Activated CD4-positive, alpha-beta memory T cell treated with anti-CD3 and anti-CD28 coated beads for 36 hours (primary cell): Measurements from ENCODE around the gene SMYD3. TPM values are rescaled to one million over a fixed set of nuclear protein-coding genes. Genes with fewer than 3 reads are reported as not detected.
"Not testable (repeated sequence)": the region's sequence is repeated elsewhere in the genome, so short reads cannot be mapped to it uniquely, and the experiment has no call there.

Experiments
- CTCF ChIA-PET: fragments of 350-600 bp; sonication (Branson Sonifier 250); formaldehyde crosslinking; loops from one replicate; lab custom pipeline; 2021; ENCODE audit warnings: antibody characterized with exemption, inconsistent platforms; lab: Charles Lee
- POLR2A ChIA-PET: fragments of 350-600 bp; sonication (Branson Sonifier 250); formaldehyde crosslinking; loops from one replicate; lab custom pipeline; 2021; ENCODE audit warnings: antibody characterized with exemption; lab: Charles Lee
- DNase-seq: peaks from one replicate; pipeline ENCODE4 v3.0.0-alpha.2; 2020
- H3K27ac Mint-ChIP-seq: one replicate; pipeline ENCODE4 v1.8.0; 2021; ENCODE audit warnings: mixed read lengths
- H3K27me3 Mint-ChIP-seq: one replicate; pipeline ENCODE4 v1.8.0; 2021; ENCODE audit warnings: mixed read lengths
- H3K36me3 Mint-ChIP-seq: one replicate; pipeline ENCODE4 v1.8.0; 2021; ENCODE audit warnings: mixed read lengths
- H3K4me1 Mint-ChIP-seq: one replicate; pipeline ENCODE4 v1.8.0; 2021; ENCODE audit warnings: low read depth, mixed read lengths
- H3K4me3 Mint-ChIP-seq: one replicate; pipeline ENCODE4 v1.8.0; 2021; ENCODE audit warnings: mild to moderate bottlenecking, mixed read lengths
- H3K9me3 Mint-ChIP-seq: one replicate; pipeline ENCODE4 v1.8.0; 2021; ENCODE audit warnings: mixed read lengths
- intact Hi-C: fragments of 100-400 bp; cut with micrococcal nuclease; formaldehyde crosslinking; loops from one replicate; pipeline ENCODE4 v1.15.1; 2023
- total RNA-seq, 2 experiments: library from RNA; stranded (reverse); gene quantifications; one replicate each; pipeline ENCODE4 v1.2.3, GENCODE V29; 2021

The SMYD3 gene
- total RNA-seq, 2 experiments from 2014 or later = 16.6 to 20.2 TPM

DNA sequence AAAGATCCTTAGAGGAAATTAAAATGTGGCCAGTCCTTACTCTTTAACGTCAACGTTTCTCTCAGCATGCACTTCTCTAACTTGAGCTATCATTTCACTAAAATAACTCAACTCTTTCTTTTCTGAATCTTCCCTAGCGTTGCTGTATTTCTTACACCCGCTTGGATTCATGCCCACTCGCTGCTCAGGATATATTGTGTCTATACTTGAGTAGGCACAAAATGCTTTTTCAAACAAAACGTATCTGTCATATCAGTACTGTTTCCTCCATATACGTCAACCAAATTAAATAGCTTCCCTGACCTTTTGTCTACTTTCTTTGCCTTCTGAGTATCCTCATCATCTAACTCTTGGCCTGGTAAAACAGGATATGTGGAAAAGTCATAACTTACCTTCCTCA lies 549.7 kb downstream of the SMYD3 start:
- Mint-ChIP-seq H3K27ac (no peak overlapping the region), H3K9me3 (no peaks in the 10 kb centered on the region), H3K4me1 (peaks cover 23% of the 10 kb centered on the region), H3K36me3 (no peaks in the 10 kb centered on the region), H3K27me3 (no peaks in the 10 kb centered on the region), H3K4me3 (no peak overlapping the region)
- ChIA-PET CTCF (no interaction called here), POLR2A (no interaction called here)
- intact Hi-C loops = loop anchor here (5.0 kb wide), 1 partner anchor 375 kb away; no protein-coding TSS in a partner anchor
- DNase-seq = no peak

- no peaks in the 10 kb centered on the region for H3K9me3 Mint-ChIP-seq
- H3K27me3 Mint-ChIP-seq = no peaks in the 10 kb centered on the region
- ChIA-PET POLR2A (no interaction called here), CTCF (no interaction called here)
- DNase-seq = peak; percentile 56
- no peaks in the 10 kb centered on the region for H3K36me3 Mint-ChIP-seq
- H3K4me3 Mint-ChIP-seq = no peak overlapping the region
- H3K27ac Mint-ChIP-seq = no peak overlapping the region
- peaks cover 21% of the 10 kb centered on the region for H3K4me1 Mint-ChIP-seq
- intact Hi-C loops = loop anchor here (5.0 kb wide), 1 partner anchor 376 kb away; no protein-coding TSS in a partner anchor
Observed at GRCh38 chr1:245956225-245956624, 550.9 kb downstream of the SMYD3 start.

DNA sequence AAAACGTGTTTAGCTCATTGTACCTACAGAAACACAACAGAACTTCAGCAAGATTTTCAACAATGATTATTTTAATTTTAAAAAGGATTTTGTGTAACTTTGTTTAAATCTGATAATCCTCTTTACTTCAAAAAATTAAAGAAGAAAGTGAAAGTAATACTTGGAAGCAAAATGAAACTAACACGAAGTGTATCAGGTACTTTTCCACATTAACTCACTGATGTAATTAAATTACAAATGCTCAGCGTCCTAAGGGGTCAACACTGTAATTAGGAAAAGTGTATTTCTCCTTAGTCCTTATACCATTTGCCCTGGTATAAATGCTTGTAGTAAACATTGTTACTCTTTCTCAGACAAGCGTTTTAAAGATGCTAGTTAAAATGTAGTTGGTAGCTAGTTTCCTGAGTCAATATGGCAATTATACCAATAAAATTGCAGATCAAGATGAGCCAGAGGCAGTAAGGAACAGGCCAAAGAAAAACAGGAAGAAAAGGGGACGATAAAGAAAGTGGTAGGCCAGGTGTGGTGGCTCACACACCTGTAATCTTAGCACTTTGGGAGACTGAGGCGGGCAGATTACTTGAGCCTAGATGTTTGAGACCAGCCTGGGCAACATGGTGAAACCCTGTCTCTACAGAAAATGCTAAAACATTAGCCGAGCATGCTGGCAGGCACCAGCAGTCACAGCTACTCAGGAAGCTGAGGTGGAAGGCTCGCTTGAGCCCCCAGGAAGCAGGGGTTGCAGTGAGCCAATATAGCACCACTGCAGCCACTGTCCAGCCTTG lies 553.0 kb downstream of the SMYD3 start:
- peak overlapping the region; percentile 65 for H3K4me3 Mint-ChIP-seq
- ChIA-PET POLR2A (no interaction called here), CTCF (interaction anchor here (1.9 kb wide), 1 partner anchor 801 kb away, joined by 6 read pairs; no protein-coding TSS in a partner anchor)

DNA sequence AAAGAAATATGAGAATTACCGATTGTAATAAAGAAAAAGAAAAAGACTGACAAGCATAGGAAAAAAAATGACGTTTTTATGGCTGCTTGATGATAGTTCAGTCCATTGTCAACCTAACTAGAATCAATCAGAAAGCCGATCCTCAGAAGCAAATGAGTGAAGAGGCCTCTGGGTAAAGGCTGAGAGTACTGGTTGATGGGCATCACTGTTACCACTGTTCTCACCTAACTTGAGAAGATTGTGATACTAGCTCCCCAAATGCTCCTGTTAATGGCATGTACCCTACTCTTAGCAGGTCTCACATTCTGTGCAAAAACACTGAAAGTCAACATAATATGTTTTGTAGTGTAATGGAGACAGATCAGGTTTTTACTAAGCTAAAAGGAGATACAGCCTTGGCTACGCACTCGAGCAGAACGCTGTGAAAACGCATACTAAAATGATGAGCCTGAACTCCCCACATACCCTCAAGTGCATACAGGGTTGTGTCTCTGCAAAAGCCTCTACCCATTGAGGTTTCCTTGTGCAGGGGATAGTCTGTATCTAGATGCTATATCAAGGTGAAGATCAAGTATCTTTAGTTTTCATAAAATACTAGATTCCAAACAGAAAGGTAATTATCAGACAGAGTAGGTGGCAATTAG lies 554.6 kb downstream of the SMYD3 start:
- DNase-seq = no peak
- Mint-ChIP-seq H3K36me3 (no peaks in the 10 kb centered on the region), H3K27me3 (no peaks in the 10 kb centered on the region), H3K9me3 (no peaks in the 10 kb centered on the region), H3K27ac (peak overlapping the region; percentile 90), H3K4me1 (peaks cover 16% of the 10 kb centered on the region), H3K4me3 (no peak overlapping the region)
- POLR2A ChIA-PET = no interaction called here
- CTCF ChIA-PET = no interaction called here
- intact Hi-C loops = loop anchor here (5.0 kb wide), 2 partner anchors 615 to 795 kb away; partner anchors contain the start of genes CNST and TFB2M

More for the DNA sequence above, 553.0 kb downstream of the SMYD3 start:
- peak; percentile 15 for DNase-seq
- H3K27ac Mint-ChIP-seq = peak overlapping the region; percentile 90
- H3K27me3 Mint-ChIP-seq = no peaks in the 10 kb centered on the region
- H3K4me1 Mint-ChIP-seq = peaks cover 16% of the 10 kb centered on the region
- H3K36me3 Mint-ChIP-seq = no peaks in the 10 kb centered on the region
- intact Hi-C loops = loop anchor here (5.0 kb wide), 2 partner anchors 613 to 797 kb away; partner anchors contain the start of genes CNST and TFB2M
- no peaks in the 10 kb centered on the region for H3K9me3 Mint-ChIP-seq

DNA sequence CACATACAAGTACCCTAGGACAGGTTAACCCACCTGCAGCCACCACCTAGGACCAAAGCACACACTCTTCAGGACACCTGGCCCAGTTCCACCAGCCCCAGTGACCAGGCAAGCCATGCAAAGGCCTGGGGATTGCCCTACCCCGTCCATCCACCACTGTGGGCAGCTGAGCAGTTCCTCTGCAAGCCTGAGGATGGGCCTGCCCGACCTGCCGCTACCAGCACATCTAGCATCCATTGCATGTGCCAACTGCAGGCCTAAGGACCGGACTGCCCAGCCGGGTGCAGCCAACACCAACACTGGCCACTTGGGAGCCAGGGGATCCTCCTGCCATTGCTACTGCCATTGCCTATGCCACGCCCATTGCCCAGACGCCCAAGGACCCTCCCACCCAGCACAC lies 558.3 kb downstream of the SMYD3 start:
- H3K27me3 Mint-ChIP-seq = no peaks in the 10 kb centered on the region
- peaks cover 15% of the 10 kb centered on the region for H3K9me3 Mint-ChIP-seq
- peaks cover 7% of the 10 kb centered on the region for H3K4me1 Mint-ChIP-seq
- CTCF ChIA-PET = no interaction called here
- intact Hi-C loops = no loop called here
- DNase-seq = no peak
- peaks cover 8% of the 10 kb centered on the region for H3K36me3 Mint-ChIP-seq
- H3K27ac Mint-ChIP-seq = no peak overlapping the region
- POLR2A ChIA-PET = no interaction called here
- H3K4me3 Mint-ChIP-seq = no peak overlapping the region

GRCh38 chr1:245946905-245947304 lies 560.2 kb downstream of the SMYD3 start:
- POLR2A ChIA-PET = no interaction called here
- no peak overlapping the region for H3K27ac Mint-ChIP-seq

GRCh38 chr1:245945136-245945535 lies 561.9 kb downstream of the SMYD3 start:
- H3K4me3 Mint-ChIP-seq, intact Hi-C loops, H3K27me3 Mint-ChIP-seq, CTCF ChIA-PET, H3K27ac Mint-ChIP-seq, H3K36me3 Mint-ChIP-seq, POLR2A ChIA-PET, DNase-seq: not testable (repeated sequence)
- Mint-ChIP-seq H3K9me3 (peaks cover 15% of the 10 kb centered on the region), H3K4me1 (peaks cover 17% of the 10 kb centered on the region)

More at GRCh38 chr1:245946905-245947304, 560.2 kb downstream of the SMYD3 start:
- Mint-ChIP-seq H3K4me3 (no peak overlapping the region), H3K36me3 (peaks cover 8% of the 10 kb centered on the region), H3K9me3 (peaks cover 15% of the 10 kb centered on the region), H3K27me3 (no peaks in the 10 kb centered on the region), H3K4me1 (peaks cover 17% of the 10 kb centered on the region)
- CTCF ChIA-PET = no interaction called here
- no peak for DNase-seq
- intact Hi-C loops = no loop called here

GRCh38 chr1:245942856-245943255 lies 564.2 kb downstream of the SMYD3 start:
- H3K4me3 Mint-ChIP-seq = no peak overlapping the region
- H3K9me3 Mint-ChIP-seq = peaks cover 15% of the 10 kb centered on the region
- peaks cover 17% of the 10 kb centered on the region for H3K4me1 Mint-ChIP-seq
- ChIA-PET CTCF (no interaction called here), POLR2A (no interaction called here)
- DNase-seq = no peak
- H3K36me3 Mint-ChIP-seq = peaks cover 8% of the 10 kb centered on the region
- no peaks in the 10 kb centered on the region for H3K27me3 Mint-ChIP-seq
- intact Hi-C loops = no loop called here
- H3K27ac Mint-ChIP-seq = no peak overlapping the region

DNA sequence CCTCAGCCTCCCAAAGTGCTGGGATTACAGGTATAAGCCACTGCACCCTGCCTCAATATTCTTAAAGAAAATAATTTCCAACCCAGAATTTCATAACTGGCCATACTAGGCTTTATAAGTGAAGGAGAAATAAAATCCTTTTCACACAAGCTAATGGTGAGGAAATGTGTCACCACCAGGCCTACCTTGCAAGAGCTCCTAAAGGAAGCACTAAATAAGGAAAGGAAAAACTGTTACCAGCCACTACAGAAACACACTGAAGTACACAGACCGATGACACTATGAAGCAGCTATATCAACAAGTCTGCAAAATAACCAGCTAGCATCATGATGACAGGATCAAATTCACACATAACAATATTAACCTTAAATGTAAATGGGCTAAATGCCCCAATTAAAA lies 565.3 kb downstream of the SMYD3 start:
- H3K27ac Mint-ChIP-seq, H3K27me3 Mint-ChIP-seq, H3K4me3 Mint-ChIP-seq, H3K36me3 Mint-ChIP-seq, POLR2A ChIA-PET, DNase-seq, CTCF ChIA-PET, intact Hi-C loops: not testable (repeated sequence)
- Mint-ChIP-seq H3K4me1 (peaks cover 17% of the 10 kb centered on the region), H3K9me3 (peaks cover 15% of the 10 kb centered on the region)

DNA sequence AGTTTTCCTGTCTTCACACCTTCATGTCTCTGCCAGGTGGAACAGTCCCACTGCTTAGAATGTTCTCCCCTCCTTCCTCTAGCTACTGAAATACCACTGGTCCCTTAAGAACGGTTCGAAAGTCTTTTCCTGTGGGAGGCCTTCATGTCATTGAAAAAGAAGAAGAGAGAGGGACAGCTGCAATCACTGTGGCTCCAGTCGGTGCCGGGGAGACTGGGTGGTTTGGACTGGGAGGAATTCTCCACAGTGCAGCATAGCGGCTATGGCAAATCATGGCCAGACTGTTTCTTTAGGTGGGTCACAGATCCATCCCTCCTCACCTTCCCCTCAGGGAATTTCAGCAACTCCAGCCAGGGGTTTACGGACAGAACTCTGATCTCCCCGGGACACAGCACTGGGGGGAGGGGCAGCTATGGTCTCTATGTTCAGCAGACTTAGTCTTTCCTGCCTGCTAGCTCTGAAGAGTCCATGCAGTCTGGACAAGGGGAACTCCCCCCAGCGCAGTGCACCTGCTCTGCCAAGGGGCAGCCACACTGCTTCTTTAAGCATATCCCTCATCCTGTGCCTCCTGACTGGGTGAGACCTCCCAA lies 567.2 kb downstream of the SMYD3 start:
- Mint-ChIP-seq H3K36me3 (peaks cover 3% of the 10 kb centered on the region), H3K9me3 (peaks cover 5% of the 10 kb centered on the region), H3K27me3 (no peaks in the 10 kb centered on the region), H3K4me3 (no peak overlapping the region), H3K27ac (no peak overlapping the region), H3K4me1 (peaks cover 17% of the 10 kb centered on the region)
- ChIA-PET CTCF (no interaction called here), POLR2A (no interaction called here)
- intact Hi-C loops = no loop called here
- DNase-seq = no peak

GRCh38 chr1:245938046-245938435 lies 569.0 kb downstream of the SMYD3 start:
- intact Hi-C loops = no loop called here
- POLR2A ChIA-PET = no interaction called here
- Mint-ChIP-seq H3K27ac (no peak overlapping the region), H3K4me1 (peaks cover 8% of the 10 kb centered on the region), H3K27me3 (no peaks in the 10 kb centered on the region), H3K9me3 (no peaks in the 10 kb centered on the region), H3K4me3 (no peak overlapping the region), H3K36me3 (no peaks in the 10 kb centered on the region)
- CTCF ChIA-PET = no interaction called here
- DNase-seq = no peak

DNA sequence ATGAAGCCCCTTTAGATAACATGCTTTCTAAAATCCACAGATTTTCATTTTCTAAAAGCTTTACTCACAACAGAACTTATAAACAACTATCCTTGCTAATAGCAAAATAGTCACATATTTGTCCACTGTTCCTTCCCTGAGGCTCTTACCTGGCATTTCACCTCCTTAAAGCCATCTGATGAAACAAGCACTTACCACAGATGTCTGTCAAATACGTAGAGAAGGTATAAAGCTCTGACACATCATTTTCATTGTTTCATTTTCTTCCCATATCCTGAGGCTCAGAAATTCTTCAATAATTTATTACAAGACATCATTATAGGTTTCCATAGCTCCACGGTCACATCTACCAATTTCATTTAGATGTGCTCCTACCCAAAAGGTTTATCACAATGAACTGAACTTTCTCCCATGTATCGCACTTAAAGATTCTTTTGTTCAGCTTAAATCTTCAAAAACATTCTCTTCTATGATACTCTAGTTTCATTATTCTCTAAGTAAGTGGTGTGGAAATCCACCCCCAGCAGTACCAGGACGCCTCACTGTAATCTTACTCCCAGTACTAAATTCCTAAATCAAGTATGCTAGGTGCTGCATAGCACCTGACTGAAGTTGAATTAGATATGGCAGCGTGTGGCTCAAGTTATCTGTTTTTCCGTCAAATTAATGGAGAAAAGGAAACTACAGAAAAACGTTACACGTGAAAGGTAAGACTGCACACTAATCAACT lies 569.6 kb downstream of the SMYD3 start:
- H3K27me3 Mint-ChIP-seq = no peaks in the 10 kb centered on the region
- no peaks in the 10 kb centered on the region for H3K36me3 Mint-ChIP-seq
- ChIA-PET CTCF (no interaction called here), POLR2A (no interaction called here)
- intact Hi-C loops = no loop called here
- H3K4me3 Mint-ChIP-seq = no peak overlapping the region
- no peak overlapping the region for H3K27ac Mint-ChIP-seq
- H3K9me3 Mint-ChIP-seq = no peaks in the 10 kb centered on the region
- peaks cover 2% of the 10 kb centered on the region for H3K4me1 Mint-ChIP-seq
- DNase-seq = no peak
